GM23248 (cell line): ENCODE measurements around the gene ATE1.

Experiments used
- EZH2 ChIP-seq: fragments of 200-600 bp; sonication (generic); IDR thresholded peaks from 2 replicates; pipeline ENCODE4 v1.6.1; 2018; ENCODE audit warnings: antibody characterized with exemption, mild to moderate bottlenecking; ENCODE audit not compliant: insufficient read depth, poor library complexity, severe bottlenecking
- EZH2phosphoT487 ChIP-seq: fragments of 200-600 bp; sonication (generic); IDR thresholded peaks from 2 replicates; pipeline ENCODE4 v1.6.1; 2018; ENCODE audit warnings: antibody characterized with exemption, moderate library complexity, mild to moderate bottlenecking, low read depth; ENCODE audit not compliant: insufficient read depth

GRCh38 chr10:121811386-121811785, 116.4 kb downstream of the ATE1 start:
- TF ChIP-seq EZH2phosphoT487: no peak
- TF ChIP-seq EZH2: no peak
